GM19328 (cell line): ENCODE data around the gene OLIG3.

Experiments
- ATAC-seq: cut with Tn5 transposase; IDR thresholded peaks from one replicate; pipeline ENCODE4 v1.9.1; 2021; ENCODE audit warnings: mild to moderate bottlenecking, moderate library complexity; ENCODE audit not compliant: unreplicated experiment

Gene OLIG3

GRCh38 chr6:137471986-137472385, 22.2 kb downstream of the OLIG3 start:
- no peak for ATAC-seq

GRCh38 chr6:137471497-137471896, 22.7 kb downstream of the OLIG3 start:
- ATAC-seq = no peak

- no peak for ATAC-seq
Observed at GRCh38 chr6:137467211-137467610, 27.0 kb downstream of the OLIG3 start.

GRCh38 chr6:137465378-137466009, 28.7 kb downstream of the OLIG3 start:
- no peak for ATAC-seq

- ATAC-seq = no peak
Observed at GRCh38 chr6:137452333-137452894, 41.8 kb downstream of the OLIG3 start.

- no peak for ATAC-seq
Observed at GRCh38 chr6:137443901-137444300, 50.3 kb downstream of the OLIG3 start.
